Measurements from ENCODE around the gene IDI2.

Gene IDI2

DNA sequence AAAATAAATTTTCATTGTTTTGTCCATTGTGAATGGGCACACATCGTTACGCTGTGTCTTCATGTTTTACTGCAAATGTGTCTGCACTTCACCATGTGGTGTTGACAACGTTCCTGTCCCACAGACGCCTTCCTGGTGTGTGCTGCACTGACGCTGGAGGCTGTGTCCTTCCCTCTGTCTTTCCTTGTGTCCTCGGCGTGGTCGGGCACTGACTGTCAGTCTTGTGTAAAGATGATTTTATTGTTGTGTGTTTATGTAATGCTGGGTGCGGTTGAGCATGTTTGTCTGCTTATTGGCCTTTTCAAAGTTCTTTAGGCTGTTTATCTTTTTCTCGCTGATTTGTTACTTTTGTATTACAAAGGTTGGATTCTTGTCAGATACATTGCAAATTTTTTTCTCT lies 18.1 kb downstream of the IDI2 start:
- DNase-seq (ENCODE audit: low read depth) = no peak

GRCh38 chr10:1006573-1006972 lies 19.1 kb downstream of the IDI2 start:
- DNase-seq (ENCODE audit: low read depth) = no peak

DNA sequence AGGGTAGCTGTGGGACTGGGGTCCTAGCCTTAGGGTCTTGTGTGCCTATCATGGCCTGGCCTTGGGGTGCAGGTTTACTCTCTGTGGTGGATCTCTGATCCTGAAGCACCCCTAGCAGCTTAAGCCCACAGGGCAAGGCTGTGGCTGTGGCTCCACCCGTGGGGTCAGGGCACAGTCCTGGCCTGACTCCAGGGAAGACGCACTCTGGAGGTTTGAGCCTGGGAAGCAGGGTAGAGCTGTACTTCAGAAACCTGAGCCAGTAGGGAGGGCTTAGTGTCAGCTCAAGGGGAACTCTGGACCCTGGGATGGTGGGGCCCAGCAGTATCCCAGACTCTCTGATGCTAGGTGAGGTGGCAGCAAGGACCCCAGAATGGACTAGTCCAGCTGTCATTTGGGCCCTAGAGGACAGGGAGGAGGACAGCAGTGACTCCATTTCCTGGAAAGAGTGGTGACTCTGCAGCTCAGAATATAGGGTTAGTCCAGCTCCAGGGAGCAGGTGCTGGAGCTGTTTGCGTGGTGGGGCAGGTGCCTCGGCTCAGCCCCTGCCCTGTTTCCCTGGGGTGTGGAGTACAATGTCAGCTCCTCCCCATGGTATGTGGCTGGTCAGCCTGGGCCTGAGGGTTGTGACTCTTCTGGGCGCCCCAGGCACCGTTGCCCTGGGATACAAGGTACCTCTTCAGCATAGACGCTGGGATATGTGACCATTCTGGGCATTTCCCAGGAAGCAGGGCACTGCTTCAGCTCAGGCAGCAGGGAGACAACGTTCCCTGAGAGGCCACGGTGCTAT lies 21.6 kb downstream of the IDI2 start:
- DNase-seq (ENCODE audit: low read depth) = no peak

DNA sequence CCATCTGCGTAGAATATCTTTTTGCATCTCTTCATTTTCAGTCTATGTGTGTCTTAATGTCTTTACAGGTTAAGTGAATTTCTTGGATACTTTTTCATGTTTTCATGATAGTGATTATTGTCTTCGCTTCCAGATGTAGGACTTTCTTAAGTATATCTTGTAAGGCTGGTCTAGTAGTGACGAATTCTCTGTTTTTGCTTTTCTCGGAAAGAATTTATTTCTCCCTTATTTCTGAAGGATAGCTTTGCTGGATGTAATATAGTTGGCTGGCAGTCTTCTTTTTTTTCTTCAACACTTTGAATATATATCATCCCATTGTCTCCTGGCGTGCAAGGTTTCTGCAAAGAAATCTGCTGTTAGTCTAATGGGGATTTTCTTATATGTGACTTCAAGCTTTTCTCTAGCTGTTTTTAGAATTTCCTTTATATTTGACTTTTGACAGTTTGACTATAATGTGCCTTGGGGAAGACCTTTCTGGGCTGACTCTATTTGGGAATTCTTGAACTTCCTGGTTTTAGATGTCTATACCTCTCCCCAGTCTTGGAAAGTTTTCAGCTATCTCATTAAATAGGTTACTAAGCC lies 23.1 kb downstream of the IDI2 start:
- no peak for DNase-seq (ENCODE audit: low read depth)

GRCh38 chr10:997266-998022 lies 28.2 kb downstream of the IDI2 start:
- DNase-seq (ENCODE audit: low read depth) = no peak

DNA sequence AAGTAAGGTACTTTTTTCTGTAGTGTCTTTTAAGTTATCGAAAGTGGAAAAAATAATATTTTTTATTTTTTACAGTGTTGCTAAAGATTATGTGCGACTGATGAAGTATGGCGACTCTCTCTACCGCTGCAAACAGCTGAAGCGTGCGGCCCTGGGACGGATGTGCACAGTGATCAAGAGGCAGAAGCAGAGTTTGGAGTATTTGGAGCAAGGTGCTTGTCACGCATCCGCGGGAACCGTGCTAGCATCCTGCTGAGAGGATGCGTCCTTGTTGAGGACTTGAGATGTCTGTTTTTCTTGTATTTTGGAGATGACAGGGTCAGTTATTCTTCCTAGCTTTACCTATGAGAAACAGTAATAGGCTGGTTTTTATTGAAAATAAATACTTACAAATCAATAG lies 29.6 kb downstream of the IDI2 start:
- DNase-seq (ENCODE audit: low read depth) = no peak

DNA sequence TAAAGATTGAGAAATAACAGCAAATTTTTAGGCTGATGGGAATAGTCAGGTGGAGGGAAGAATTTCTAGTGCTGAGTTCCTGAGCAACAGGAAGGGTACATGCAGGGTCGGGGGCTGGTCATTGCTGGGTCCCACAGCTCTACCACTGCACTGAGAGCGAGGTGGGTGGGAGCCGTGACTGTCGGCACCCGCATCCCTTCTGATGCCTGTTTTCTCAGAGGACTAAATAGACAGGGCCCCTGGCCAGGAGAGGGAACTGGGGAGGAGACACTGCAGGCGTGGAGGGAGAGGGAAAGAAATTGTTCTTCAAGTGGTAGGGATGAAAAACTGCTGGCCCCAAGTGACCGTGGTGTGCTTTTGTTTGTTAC lies 30.1 kb downstream of the IDI2 start:
- no peak for DNase-seq (ENCODE audit: low read depth)

DNA sequence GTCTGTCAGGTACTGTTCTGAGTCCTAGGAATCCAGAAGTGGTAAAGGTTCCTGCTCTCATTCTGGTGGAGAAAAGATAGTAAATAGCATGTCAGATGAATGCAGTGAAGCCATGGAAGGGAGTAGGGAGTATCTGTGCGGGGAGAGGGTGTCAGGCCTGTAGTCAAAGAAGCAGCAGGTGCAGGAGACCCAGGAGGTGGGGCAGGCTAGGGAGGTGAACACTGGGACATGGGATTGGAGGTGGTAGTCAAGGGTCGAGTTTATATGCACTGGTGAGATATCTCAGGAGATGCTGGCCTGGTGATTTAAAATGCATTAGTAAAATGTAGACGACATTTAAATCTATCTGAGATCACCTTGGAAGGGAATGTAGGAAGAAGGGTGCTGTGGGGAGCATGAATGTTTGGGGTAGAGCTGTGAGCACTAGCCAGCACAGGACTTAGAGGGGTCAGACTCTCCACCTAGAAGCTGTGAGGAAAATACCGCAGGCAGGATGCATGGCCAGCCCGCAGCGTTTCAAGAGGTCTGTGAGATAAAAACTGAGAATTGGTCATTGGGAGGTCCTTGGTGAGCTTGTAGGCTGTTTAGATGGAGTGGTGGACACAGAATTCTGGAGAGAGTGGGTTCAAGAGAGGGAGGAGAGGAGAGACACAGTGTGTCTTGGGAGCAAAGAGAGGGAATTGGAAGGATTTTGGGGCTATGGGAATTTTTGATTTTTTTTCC lies 30.7 kb downstream of the IDI2 start:
- DNase-seq (ENCODE audit: low read depth) = no peak

- DNase-seq (ENCODE audit: low read depth) = no peak
Observed at GRCh38 chr10:992871-993270, 32.8 kb downstream of the IDI2 start.

- DNase-seq (ENCODE audit: low read depth) = no peak
Observed at GRCh38 chr10:992467-992866, 33.2 kb downstream of the IDI2 start.

DNA sequence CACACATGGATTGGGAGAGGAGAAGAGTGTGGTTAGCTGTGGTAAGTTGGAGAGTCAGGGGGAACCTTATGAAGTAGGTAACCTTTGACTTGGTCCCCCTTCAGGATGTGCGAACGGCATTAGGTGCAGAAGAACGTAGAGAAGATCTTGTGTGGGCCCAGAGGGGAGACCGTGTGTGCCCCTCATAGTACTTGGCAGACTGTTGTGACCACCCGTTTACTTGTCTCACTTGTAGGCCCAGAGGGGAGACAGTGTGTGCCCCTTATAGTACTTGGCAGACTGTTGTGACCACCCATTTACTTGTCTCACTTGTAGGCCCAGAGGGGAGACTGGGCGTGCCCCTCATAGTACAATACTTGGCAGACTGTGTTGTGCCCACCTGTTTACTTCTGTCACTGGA lies 34.9 kb downstream of the IDI2 start:
- DNase-seq (ENCODE audit: low read depth) = no peak

GRCh38 chr10:988667-989545 lies 36.8 kb downstream of the IDI2 start:
- DNase-seq (ENCODE audit: low read depth) = no peak

GRCh38 chr10:987870-988666 lies 37.6 kb downstream of the IDI2 start, which contains the start of gene GTPBP4:
GTPBP4 (plus strand) TSS chr10:988434; CDS start chr10:988480, 46 bp downstream.
- peak; percentile 92 for DNase-seq (ENCODE audit: low read depth)

- DNase-seq (ENCODE audit: low read depth) = no peak
Observed at GRCh38 chr10:987620-987869, 38.1 kb downstream of the IDI2 start.

GRCh38 chr10:986881-987619 lies 38.6 kb downstream of the IDI2 start:
- DNase-seq (ENCODE audit: low read depth) = no peak

- no peak for DNase-seq (ENCODE audit: low read depth)
Observed at GRCh38 chr10:986137-986825, 39.4 kb downstream of the IDI2 start.

- DNase-seq (ENCODE audit: low read depth) = no peak
Observed at GRCh38 chr10:985361-985760, 40.3 kb downstream of the IDI2 start.

DNA sequence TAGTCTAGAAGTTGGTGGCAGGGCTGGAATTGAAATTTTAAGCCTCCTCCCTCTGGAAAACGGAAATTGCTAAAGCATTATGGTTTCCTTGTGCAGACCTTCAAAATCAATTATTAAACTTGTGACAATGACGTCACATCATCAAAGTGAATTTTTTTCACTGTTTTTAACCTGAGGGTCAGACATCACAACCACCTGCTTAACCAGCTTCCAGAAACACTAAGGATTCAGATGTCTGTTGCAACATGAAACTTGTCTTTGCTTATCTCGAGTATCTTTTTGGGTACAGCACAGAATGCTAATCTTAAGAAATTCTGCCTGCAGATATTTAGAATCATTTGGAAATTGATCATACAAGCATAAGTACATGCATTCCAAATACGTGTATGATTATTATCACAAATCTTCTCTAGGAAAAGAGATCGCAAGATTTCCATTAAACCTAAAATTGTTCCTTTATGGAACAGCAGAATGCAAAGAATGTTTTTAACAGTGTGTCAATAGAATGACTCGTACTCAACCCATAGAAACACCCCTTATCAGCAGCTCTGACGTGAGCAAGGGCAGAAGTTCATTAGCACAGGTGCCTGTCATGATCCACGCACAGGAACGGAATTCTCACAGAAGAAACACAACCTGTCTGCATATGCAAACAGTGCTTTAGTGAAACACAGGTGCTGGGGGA lies 41.5 kb downstream of the IDI2 start:
- no peak for DNase-seq (ENCODE audit: low read depth)

- no peak for DNase-seq (ENCODE audit: low read depth)
Observed at GRCh38 chr10:983401-983800, 42.3 kb downstream of the IDI2 start.

Measured in activated T-cell treated with anti-CD3 and anti-CD28 coated beads for 1 hour (primary cell).